Endodermal cell (in vitro differentiated cells): ENCODE data around the gene INPP5E. TPM values are rescaled to one million over a fixed set of nuclear protein-coding genes. Genes with fewer than 3 reads are reported as not detected.

Experiments used
- DNase-seq: peaks from one replicate; pipeline ENCODE4 v3.0.0-alpha.2; 2017
- H3K27ac ChIP-seq: 2 replicates; pipeline ENCODE4 v1.5.1; 2013; ENCODE audit warnings: mild to moderate bottlenecking, low read depth, low read length, moderate library complexity
- H3K27me3 ChIP-seq: 2 replicates; pipeline ENCODE4 v1.6.1; 2013; ENCODE audit warnings: mild to moderate bottlenecking, low read length, moderate library complexity; ENCODE audit not compliant: insufficient read depth, control insufficient read depth, poor library complexity, severe bottlenecking
- H3K36me3 ChIP-seq: 2 replicates; pipeline ENCODE4 v1.7.0; 2013; ENCODE audit warnings: mild to moderate bottlenecking, low read length, moderate library complexity; ENCODE audit not compliant: control insufficient read depth, insufficient read depth
- H3K4me1 ChIP-seq: one replicate; pipeline ENCODE4 v1.7.0; 2013; ENCODE audit warnings: low read length; ENCODE audit not compliant: control insufficient read depth, insufficient read depth
- H3K4me3 ChIP-seq: 2 replicates; pipeline ENCODE4 v1.5.1; 2013; ENCODE audit warnings: mild to moderate bottlenecking, low read length, moderate library complexity
- H3K9ac ChIP-seq: 2 replicates; pipeline ENCODE4 v1.6.1; 2013; ENCODE audit warnings: mild to moderate bottlenecking, low read length, moderate library complexity; ENCODE audit not compliant: poor library complexity, severe bottlenecking; ENCODE audit errors: extremely low read depth
- H3K9me3 ChIP-seq: 2 replicates; pipeline ENCODE4 v1.6.1; 2013; ENCODE audit warnings: mild to moderate bottlenecking, low read length, moderate library complexity; ENCODE audit not compliant: control insufficient read depth
- H3K27ac Mint-ChIP-seq: 2 replicates; pipeline ENCODE4 v1.8.0; 2020; ENCODE audit warnings: mixed read lengths
- H3K27me3 Mint-ChIP-seq: 2 replicates; pipeline ENCODE4 v1.8.0; 2021; ENCODE audit warnings: mild to moderate bottlenecking, mixed read lengths; ENCODE audit not compliant: insufficient read depth
- H3K36me3 Mint-ChIP-seq: 2 replicates; pipeline ENCODE4 v1.8.0; 2020; ENCODE audit warnings: low read depth, mixed read lengths
- H3K4me1 Mint-ChIP-seq: 2 replicates; pipeline ENCODE4 v1.8.0; 2020; ENCODE audit warnings: mixed read lengths
- H3K4me3 Mint-ChIP-seq: 2 replicates; pipeline ENCODE4 v1.8.0; 2020; ENCODE audit warnings: mild to moderate bottlenecking, moderate library complexity, mixed read lengths
- H3K9me3 Mint-ChIP-seq: 2 replicates; pipeline ENCODE4 v1.8.0; 2020; ENCODE audit warnings: mild to moderate bottlenecking, mixed read lengths
- WGBS, 2 experiments: methylation state at CpG; one replicate each; pipeline versions ENCODE4 v1.1.5 to v1.1.7; 2013; ENCODE audit warnings: missing lambda C conversion rate in 2 of 2, mixed read lengths in 1 of 2; ENCODE audit not compliant: insufficient coverage in 1 of 2, insufficient read length in 1 of 2; 5-methylcytosine and 5-hydroxymethylcytosine counted together
- total RNA-seq, 2 donors: library from RNA; stranded (reverse); fragmentation: NEBNext Ultra II Directional in 1 of 2; extraction: Animal tissue kit (Norgen Biotek cat#: 25700) in 1 of 2; gene quantifications; 2 replicates in 1 of 2; 3 replicates in 1 of 2; pipeline ENCODE4 v1.2.1, GENCODE V29; 2021
- TF ChIP-seq, protein P1 (sequence below): fragments of 200-600 bp; sonication (generic); conservative IDR thresholded peaks from 2 replicates; pipeline ENCODE4 v1.5.0; 2021; ENCODE audit warnings: antibody characterized with exemption, mild to moderate bottlenecking

Gene INPP5E
- total RNA-seq, 2 donors from 2014 or later: 30.8 to 34.7 TPM

DNA sequence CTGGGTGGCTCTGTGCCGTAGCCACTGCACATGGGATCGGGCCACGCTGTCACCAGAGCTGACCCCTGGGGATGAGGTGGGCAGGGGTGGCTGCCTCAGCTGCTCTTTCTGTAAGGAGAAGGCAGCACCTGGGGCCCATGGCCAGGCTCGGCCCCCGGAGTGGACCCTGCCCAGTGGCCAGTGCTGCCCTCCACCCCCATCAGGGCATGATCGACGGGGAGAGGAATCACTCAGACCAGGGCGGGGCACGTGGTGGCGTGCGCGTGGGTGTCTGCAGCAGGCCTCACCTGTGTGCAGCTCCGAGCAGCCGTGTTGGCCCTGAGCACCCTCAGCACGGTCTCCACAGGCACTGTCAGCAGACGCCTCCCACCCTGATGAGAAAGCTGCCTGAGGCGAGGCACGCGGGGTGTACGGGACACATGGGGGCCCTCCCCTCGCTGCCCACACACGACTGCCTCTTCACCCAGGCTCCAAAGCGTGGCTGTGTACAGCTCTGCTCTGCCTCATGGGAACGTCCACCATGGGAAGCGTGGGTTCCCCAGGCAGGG, 57.6 kb downstream of the INPP5E start:
- H3K9ac ChIP-seq: no peak overlapping the region
- H3K4me1 Mint-ChIP-seq: no peaks in the 10 kb centered on the region
- H3K27me3 Mint-ChIP-seq: no peaks in the 10 kb centered on the region
- H3K4me1 ChIP-seq: no peaks in the 10 kb centered on the region
- H3K9me3 ChIP-seq: no peaks in the 10 kb centered on the region
- no peak overlapping the region for H3K27ac Mint-ChIP-seq
- H3K9me3 Mint-ChIP-seq: no peaks in the 10 kb centered on the region
- TF ChIP-seq, protein P1, sequence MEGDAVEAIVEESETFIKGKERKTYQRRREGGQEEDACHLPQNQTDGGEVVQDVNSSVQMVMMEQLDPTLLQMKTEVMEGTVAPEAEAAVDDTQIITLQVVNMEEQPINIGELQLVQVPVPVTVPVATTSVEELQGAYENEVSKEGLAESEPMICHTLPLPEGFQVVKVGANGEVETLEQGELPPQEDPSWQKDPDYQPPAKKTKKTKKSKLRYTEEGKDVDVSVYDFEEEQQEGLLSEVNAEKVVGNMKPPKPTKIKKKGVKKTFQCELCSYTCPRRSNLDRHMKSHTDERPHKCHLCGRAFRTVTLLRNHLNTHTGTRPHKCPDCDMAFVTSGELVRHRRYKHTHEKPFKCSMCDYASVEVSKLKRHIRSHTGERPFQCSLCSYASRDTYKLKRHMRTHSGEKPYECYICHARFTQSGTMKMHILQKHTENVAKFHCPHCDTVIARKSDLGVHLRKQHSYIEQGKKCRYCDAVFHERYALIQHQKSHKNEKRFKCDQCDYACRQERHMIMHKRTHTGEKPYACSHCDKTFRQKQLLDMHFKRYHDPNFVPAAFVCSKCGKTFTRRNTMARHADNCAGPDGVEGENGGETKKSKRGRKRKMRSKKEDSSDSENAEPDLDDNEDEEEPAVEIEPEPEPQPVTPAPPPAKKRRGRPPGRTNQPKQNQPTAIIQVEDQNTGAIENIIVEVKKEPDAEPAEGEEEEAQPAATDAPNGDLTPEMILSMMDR: no peak
- H3K4me3 ChIP-seq: no peak overlapping the region
- H3K27me3 ChIP-seq: no peaks in the 10 kb centered on the region
- H3K27ac ChIP-seq: no peak overlapping the region
- H3K36me3 ChIP-seq: peaks cover 39% of the 10 kb centered on the region
- DNase-seq: no peak
- no peak overlapping the region for H3K4me3 Mint-ChIP-seq
- WGBS, 2 experiments: 92 to 93% methylated on average over 16 to 25 of the region's 25 CpGs
- peaks cover 38% of the 10 kb centered on the region for H3K36me3 Mint-ChIP-seq

GRCh38 chr9:136381311-136381710, 58.3 kb downstream of the INPP5E start:
- WGBS, 2 experiments: 80 to 95% methylated on average over 1 to 9 of the region's 9 CpGs
- Mint-ChIP-seq H3K9me3 (no peaks in the 10 kb centered on the region), H3K4me1 (no peaks in the 10 kb centered on the region), H3K4me3 (no peak overlapping the region), H3K36me3 (peaks cover 34% of the 10 kb centered on the region), H3K27ac (no peak overlapping the region), H3K27me3 (no peaks in the 10 kb centered on the region)
- H3K4me1 ChIP-seq: no peaks in the 10 kb centered on the region
- H3K9me3 ChIP-seq: no peaks in the 10 kb centered on the region
- H3K36me3 ChIP-seq: peaks cover 35% of the 10 kb centered on the region
- no peak overlapping the region for H3K9ac ChIP-seq
- H3K4me3 ChIP-seq: no peak overlapping the region
- TF ChIP-seq, protein P1: no peak
- no peak overlapping the region for H3K27ac ChIP-seq
- no peak for DNase-seq
- H3K27me3 ChIP-seq: no peaks in the 10 kb centered on the region

DNA sequence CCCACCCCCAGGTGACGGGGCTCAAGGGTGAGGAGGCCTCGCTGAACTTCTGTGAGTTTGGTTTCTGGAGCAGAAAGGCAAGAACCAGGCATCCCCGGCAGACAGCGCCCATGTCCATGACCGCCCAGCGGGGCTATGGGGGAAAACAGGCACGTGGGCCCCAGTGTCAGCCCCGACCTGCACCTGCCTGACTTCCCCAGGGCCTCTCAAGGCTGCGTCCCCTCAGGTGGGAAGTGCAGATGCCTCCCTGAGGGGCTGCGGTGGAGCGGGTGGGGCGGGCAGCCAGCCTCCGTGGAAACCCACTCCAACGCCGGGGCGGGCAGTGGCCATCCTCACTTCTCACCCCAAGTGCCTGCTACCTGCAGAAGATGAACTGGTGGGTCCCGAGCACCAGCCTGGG, 59.3 kb downstream of the INPP5E start:
- Histone ChIP-seq H3K9me3 (no peaks in the 10 kb centered on the region), H3K36me3 (peaks cover 33% of the 10 kb centered on the region), H3K4me3 (no peak overlapping the region), H3K9ac (no peak overlapping the region), H3K4me1 (no peaks in the 10 kb centered on the region), H3K27ac (no peak overlapping the region), H3K27me3 (no peaks in the 10 kb centered on the region)
- no peaks in the 10 kb centered on the region for H3K4me1 Mint-ChIP-seq
- no peak for DNase-seq
- TF ChIP-seq, protein P1: no peak
- H3K4me3 Mint-ChIP-seq: no peak overlapping the region
- no peaks in the 10 kb centered on the region for H3K9me3 Mint-ChIP-seq
- H3K27ac Mint-ChIP-seq: no peak overlapping the region
- WGBS, 2 experiments: 94% methylated on average over 5 to 17 of the region's 17 CpGs
- H3K36me3 Mint-ChIP-seq: peaks cover 25% of the 10 kb centered on the region
- H3K27me3 Mint-ChIP-seq: no peaks in the 10 kb centered on the region
